ENCODE data around the gene MED13. TPM values are rescaled to one million over a fixed set of nuclear protein-coding genes. Genes with fewer than 3 reads are reported as not detected.

Gene MED13
- total and polyA plus RNA-seq, 4 donors = 6.6 to 64.0 (median 26.0) TPM

DNA sequence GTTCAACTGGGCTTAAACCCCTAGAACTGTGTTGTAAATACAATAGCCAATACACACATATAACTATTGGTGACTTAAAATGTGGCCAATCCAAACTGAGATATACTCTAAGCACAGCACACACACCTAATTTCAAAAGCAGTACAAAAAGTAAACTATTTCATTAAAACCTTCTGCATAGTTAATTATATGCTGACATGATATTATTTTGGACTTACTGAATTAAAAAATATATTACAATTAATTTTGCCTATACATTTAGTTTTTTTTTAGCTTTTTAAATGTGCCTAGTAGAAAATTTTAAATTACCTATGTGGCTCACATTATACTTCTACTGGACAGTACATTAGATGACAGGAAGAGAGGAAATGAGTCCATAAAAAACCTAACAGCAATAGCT lies 21.5 kb downstream of the MED13 start:
- no peak overlapping the region for H3K4me3 ChIP-seq (ENCODE audit: low read depth in 1 of 3, low read length in 3 of 3)
- H3K9ac ChIP-seq (ENCODE audit: low read depth in 1 of 2, low read length in 2 of 2) = no peak overlapping the region
- TF ChIP-seq SP1 (IDR thresholded peaks at IDR 0.05) (no peak), EGR1 (IDR thresholded peaks at IDR 0.05; ENCODE audit: low read depth in 2 of 2) (no peak), FOXA2 (IDR thresholded peaks at IDR 0.05) (no peak), JUND (IDR thresholded peaks at IDR 0.05) (no peak)
- TF ChIP-seq, protein P1, sequence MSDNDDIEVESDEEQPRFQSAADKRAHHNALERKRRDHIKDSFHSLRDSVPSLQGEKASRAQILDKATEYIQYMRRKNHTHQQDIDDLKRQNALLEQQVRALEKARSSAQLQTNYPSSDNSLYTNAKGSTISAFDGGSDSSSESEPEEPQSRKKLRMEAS (IDR thresholded peaks at IDR 0.05) = no peak
- no peaks in the 10 kb centered on the region for H3K27me3 ChIP-seq (ENCODE audit: control insufficient read depth in 4 of 4, insufficient read depth in 4 of 4, low read length in 3 of 4)
- peaks cover 3 to 30% (median 11%) of the 10 kb centered on the region in 4 donors for H3K36me3 ChIP-seq (ENCODE audit: control insufficient read depth in 4 of 4, insufficient read depth in 3 of 4, low read depth in 1 of 4, low read length in 3 of 4)
- no peak overlapping the region for H3K27ac ChIP-seq (ENCODE audit: low read depth in 1 of 2, low read length in 2 of 2)
- no peaks in the 10 kb centered on the region for H3K9me3 ChIP-seq (ENCODE audit: control insufficient read depth in 4 of 4, low read length in 3 of 4)
- DNase-seq (ENCODE audit: low spot score) = no peak
- peaks cover 0 to 12% (median 3%) of the 10 kb centered on the region in 4 donors for H3K4me1 ChIP-seq (ENCODE audit: control insufficient read depth in 4 of 4, insufficient read depth in 4 of 4, low read length in 3 of 4)

DNA sequence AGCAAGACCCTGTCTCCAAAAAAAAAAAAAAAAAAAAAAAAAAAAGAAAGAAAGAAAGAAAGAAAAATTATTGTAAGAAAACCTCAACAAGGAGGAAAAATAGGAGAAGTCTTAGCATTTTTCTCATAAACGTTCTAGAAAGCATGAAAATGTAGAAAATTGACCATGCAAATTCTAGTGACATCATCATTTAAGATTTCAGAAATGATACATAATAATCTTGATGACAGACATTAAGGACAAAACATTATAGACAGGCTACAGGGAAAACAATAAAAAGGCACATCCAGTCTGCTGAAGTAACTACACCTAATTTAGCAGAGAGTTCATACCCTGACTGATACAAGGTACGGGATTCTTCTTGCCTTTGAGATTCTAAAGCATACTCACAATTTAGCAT lies 21.9 kb downstream of the MED13 start:
- no peak overlapping the region for H3K27ac ChIP-seq (ENCODE audit: low read depth in 1 of 2, low read length in 2 of 2)
- no peaks in the 10 kb centered on the region for H3K27me3 ChIP-seq (ENCODE audit: control insufficient read depth in 4 of 4, insufficient read depth in 4 of 4, low read length in 3 of 4)
- DNase-seq (ENCODE audit: low spot score) = no peak
- 87% methylated on average over 2 of the region's 2 CpGs for WGBS
- H3K36me3 ChIP-seq (ENCODE audit: control insufficient read depth in 4 of 4, insufficient read depth in 3 of 4, low read depth in 1 of 4, low read length in 3 of 4) = peaks cover 3 to 27% (median 11%) of the 10 kb centered on the region in 4 donors
- peaks cover 0 to 9% (median 3%) of the 10 kb centered on the region in 4 donors for H3K4me1 ChIP-seq (ENCODE audit: control insufficient read depth in 4 of 4, insufficient read depth in 4 of 4, low read length in 3 of 4)
- H3K4me3 ChIP-seq (ENCODE audit: low read depth in 1 of 3, low read length in 3 of 3) = no peak overlapping the region
- no peak overlapping the region for H3K9ac ChIP-seq (ENCODE audit: low read depth in 1 of 2, low read length in 2 of 2)
- TF ChIP-seq HNF4A (conservative IDR thresholded peaks at IDR 0.05) (no peak), SP1 (IDR thresholded peaks at IDR 0.05) (no peak), TAF1 (conservative IDR thresholded peaks at IDR 0.05) (no peak), RXRA (IDR thresholded peaks at IDR 0.05) (no peak), FOXA1 (IDR thresholded peaks at IDR 0.05) (no peak), EGR1 (IDR thresholded peaks at IDR 0.05; ENCODE audit: low read depth in 2 of 2) (no peak), RAD21 (IDR thresholded peaks at IDR 0.05) (no peak), HNF4G (IDR thresholded peaks at IDR 0.05) (no peak)
- TF ChIP-seq, protein P1 (IDR thresholded peaks at IDR 0.05) = no peak
- TF ChIP-seq, protein P2, sequence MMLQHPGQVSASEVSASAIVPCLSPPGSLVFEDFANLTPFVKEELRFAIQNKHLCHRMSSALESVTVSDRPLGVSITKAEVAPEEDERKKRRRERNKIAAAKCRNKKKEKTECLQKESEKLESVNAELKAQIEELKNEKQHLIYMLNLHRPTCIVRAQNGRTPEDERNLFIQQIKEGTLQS (IDR thresholded peaks at IDR 0.05) = no peak
- TF ChIP-seq, protein P3, sequence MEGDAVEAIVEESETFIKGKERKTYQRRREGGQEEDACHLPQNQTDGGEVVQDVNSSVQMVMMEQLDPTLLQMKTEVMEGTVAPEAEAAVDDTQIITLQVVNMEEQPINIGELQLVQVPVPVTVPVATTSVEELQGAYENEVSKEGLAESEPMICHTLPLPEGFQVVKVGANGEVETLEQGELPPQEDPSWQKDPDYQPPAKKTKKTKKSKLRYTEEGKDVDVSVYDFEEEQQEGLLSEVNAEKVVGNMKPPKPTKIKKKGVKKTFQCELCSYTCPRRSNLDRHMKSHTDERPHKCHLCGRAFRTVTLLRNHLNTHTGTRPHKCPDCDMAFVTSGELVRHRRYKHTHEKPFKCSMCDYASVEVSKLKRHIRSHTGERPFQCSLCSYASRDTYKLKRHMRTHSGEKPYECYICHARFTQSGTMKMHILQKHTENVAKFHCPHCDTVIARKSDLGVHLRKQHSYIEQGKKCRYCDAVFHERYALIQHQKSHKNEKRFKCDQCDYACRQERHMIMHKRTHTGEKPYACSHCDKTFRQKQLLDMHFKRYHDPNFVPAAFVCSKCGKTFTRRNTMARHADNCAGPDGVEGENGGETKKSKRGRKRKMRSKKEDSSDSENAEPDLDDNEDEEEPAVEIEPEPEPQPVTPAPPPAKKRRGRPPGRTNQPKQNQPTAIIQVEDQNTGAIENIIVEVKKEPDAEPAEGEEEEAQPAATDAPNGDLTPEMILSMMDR (IDR thresholded peaks at IDR 0.05; ENCODE audit: low read depth, low read length, missing input control) = no peak
- TF ChIP-seq, protein P4, sequence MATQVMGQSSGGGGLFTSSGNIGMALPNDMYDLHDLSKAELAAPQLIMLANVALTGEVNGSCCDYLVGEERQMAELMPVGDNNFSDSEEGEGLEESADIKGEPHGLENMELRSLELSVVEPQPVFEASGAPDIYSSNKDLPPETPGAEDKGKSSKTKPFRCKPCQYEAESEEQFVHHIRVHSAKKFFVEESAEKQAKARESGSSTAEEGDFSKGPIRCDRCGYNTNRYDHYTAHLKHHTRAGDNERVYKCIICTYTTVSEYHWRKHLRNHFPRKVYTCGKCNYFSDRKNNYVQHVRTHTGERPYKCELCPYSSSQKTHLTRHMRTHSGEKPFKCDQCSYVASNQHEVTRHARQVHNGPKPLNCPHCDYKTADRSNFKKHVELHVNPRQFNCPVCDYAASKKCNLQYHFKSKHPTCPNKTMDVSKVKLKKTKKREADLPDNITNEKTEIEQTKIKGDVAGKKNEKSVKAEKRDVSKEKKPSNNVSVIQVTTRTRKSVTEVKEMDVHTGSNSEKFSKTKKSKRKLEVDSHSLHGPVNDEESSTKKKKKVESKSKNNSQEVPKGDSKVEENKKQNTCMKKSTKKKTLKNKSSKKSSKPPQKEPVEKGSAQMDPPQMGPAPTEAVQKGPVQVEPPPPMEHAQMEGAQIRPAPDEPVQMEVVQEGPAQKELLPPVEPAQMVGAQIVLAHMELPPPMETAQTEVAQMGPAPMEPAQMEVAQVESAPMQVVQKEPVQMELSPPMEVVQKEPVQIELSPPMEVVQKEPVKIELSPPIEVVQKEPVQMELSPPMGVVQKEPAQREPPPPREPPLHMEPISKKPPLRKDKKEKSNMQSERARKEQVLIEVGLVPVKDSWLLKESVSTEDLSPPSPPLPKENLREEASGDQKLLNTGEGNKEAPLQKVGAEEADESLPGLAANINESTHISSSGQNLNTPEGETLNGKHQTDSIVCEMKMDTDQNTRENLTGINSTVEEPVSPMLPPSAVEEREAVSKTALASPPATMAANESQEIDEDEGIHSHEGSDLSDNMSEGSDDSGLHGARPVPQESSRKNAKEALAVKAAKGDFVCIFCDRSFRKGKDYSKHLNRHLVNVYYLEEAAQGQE (IDR thresholded peaks at IDR 0.05) = no peak
- no peaks in the 10 kb centered on the region for H3K9me3 ChIP-seq (ENCODE audit: control insufficient read depth in 4 of 4, low read length in 3 of 4)

Measured in liver (tissue), 9 donors.